ENCODE results near the gene SMPD3.

DNA sequence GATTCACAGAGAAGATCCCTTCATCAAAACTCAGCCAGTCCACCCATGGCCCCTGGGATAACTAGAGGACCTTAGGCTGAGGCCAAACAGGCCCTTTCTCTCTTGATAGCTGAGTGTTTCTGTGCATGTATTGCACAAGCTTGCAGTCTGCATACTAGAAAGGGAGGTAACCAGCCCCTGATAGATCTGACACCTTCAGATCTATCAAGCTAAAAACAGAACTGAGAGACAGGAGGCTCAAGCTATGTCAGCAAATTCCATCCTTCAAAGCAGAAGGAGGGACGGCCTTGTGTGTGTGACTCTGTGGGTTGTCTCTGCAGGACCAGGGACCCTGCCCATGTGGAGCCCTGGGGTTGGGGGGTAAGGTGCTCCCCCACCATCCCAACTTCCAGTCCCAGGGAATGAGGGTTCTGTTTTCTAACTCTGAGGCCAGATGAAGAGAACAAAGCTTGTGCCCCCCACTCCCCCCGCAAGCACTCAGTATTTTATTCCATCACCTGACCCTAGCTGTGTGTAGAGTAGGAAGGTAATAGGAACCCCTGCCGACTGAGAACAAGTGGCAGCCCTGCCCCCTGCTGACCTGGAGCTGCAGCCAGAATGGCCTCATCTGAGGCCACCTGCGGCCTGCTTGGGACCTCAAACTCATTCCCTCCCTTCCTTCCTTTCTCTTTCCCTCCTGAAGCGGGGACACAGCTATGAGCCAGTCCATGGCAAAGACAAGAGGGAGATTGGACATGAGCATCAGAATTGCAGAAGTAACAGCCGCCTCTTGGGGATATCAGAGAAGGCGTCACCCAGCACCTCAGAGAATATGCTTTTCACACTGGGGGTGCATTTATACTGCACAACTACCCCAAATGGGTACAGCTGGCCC lies 63.8 kb downstream of the SMPD3 start:
- TF ChIP-seq, protein P1, sequence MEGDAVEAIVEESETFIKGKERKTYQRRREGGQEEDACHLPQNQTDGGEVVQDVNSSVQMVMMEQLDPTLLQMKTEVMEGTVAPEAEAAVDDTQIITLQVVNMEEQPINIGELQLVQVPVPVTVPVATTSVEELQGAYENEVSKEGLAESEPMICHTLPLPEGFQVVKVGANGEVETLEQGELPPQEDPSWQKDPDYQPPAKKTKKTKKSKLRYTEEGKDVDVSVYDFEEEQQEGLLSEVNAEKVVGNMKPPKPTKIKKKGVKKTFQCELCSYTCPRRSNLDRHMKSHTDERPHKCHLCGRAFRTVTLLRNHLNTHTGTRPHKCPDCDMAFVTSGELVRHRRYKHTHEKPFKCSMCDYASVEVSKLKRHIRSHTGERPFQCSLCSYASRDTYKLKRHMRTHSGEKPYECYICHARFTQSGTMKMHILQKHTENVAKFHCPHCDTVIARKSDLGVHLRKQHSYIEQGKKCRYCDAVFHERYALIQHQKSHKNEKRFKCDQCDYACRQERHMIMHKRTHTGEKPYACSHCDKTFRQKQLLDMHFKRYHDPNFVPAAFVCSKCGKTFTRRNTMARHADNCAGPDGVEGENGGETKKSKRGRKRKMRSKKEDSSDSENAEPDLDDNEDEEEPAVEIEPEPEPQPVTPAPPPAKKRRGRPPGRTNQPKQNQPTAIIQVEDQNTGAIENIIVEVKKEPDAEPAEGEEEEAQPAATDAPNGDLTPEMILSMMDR (IDR thresholded peaks at IDR 0.05) = no peak
- TF ChIP-seq POLR2AphosphoS5 (IDR thresholded peaks at IDR 0.05; ENCODE audit: low read depth, low read length) = no peak
- TF ChIP-seq TCF7L2 (IDR thresholded peaks at IDR 0.05; ENCODE audit: low read depth, low read length) = no peak
